ENCODE data around the gene PMEPA1.

PMEPA1 gene

DNA sequence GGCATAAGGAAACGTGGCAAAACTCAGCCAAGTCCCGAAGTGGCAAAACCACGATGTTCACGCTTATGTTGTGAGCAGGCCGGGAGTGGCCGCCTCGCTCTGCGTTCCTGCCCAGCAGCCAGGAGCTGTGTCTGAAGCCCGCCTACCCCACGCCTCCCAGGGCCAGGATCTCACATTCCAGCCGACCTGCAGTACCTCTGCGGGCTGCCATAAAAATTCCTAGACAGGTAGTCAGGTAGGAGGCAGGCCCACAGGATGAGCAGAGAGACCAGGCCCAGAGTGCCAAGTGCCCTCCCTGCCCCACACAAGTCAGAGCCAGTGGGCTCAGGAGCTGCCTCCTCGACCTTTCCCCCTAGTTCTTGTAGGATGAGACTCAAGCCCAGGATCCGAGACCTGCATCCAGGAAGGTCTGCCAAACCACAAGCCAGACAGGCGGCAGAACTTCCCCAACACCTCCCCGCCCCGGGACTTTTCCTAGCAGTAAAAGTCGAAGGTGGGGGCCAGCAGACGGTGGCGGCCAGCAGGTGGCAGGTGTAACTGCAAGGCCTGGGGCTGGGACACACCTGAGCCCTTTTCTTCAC lies 16.7 kb downstream of the PMEPA1 start:
- Histone ChIP-seq H3K4me1 (ENCODE audit: control insufficient read depth, insufficient read depth, low read length) (peaks cover 5% of the 10 kb centered on the region; the same call in 1 of the 2 replicates), H3K4me3 (ENCODE audit: low read depth, low read length) (no peak overlapping the region), H3K9me3 (ENCODE audit: control insufficient read depth, insufficient read depth, low read depth, low read length) (no peaks in the 10 kb centered on the region), H3K36me3 (ENCODE audit: control insufficient read depth in 2 of 2, insufficient read depth in 1 of 2, low read length in 2 of 2) (no peaks in the 10 kb centered on the region), H3K27ac (ENCODE audit: extremely low read depth, low read depth, low read length) (no peak overlapping the region)
- POLR2A ChIA-PET = interaction anchor here (0.6 to 2.3 kb wide), 3 partner anchors 10 to 17 kb away, joined by 3 to 7 read pairs (median 3); partner anchors contain the start of gene PMEPA1
- TF ChIP-seq SP2 (tag by site-specific recombination; IDR thresholded peaks at IDR 0.05) (no peak), EGR2 (tag by site-specific recombination; IDR thresholded peaks at IDR 0.05; ENCODE audit: low read depth) (peak; percentile 63)
- CTCF ChIA-PET = interaction anchor here (0.7 kb wide), 1 partner anchor 80 kb away, joined by 3 read pairs; no protein-coding TSS in a partner anchor

DNA sequence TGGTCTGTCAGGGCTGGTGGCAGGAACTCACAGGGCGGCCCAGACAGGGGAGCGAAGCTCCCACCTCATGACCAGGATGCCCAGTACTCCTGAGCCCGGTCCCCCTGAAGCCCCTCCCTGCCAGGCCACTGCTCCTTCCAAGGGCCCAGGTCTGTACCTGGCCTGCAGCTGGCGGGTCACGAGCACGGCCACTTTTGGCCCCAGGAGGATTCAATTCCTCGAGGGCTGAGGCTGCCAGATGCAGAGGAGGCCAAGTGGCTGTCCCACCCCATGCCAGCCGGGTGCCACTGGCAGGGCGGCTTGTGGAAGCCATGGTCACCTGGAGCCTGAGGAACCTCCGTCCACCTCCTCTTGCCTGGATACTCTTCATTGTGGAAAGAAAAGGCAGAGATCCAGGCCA lies 17.4 kb downstream of the PMEPA1 start:
- POLR2A ChIA-PET = interaction anchor here (2.3 kb wide), 1 partner anchor 18 kb away, joined by 7 read pairs; the partner anchor contains the start of gene PMEPA1
- Histone ChIP-seq H3K27ac (ENCODE audit: extremely low read depth, low read depth, low read length) (no peak overlapping the region), H3K9me3 (ENCODE audit: control insufficient read depth, insufficient read depth, low read depth, low read length) (no peaks in the 10 kb centered on the region), H3K4me1 (ENCODE audit: control insufficient read depth, insufficient read depth, low read length) (peaks cover 5% of the 10 kb centered on the region; the same call in 1 of the 2 replicates), H3K36me3 (ENCODE audit: control insufficient read depth in 2 of 2, insufficient read depth in 1 of 2, low read length in 2 of 2) (no peaks in the 10 kb centered on the region), H3K4me3 (ENCODE audit: low read depth, low read length) (no peak overlapping the region)
- CTCF ChIA-PET = interaction anchor here (0.6 kb wide), 1 partner anchor 39 kb away, joined by 3 read pairs; no protein-coding TSS in a partner anchor
- TF ChIP-seq ZNF266 (tag by site-specific recombination; IDR thresholded peaks at IDR 0.05; ENCODE audit: low read depth) (no peak), ZNF341 (tag by site-specific recombination; IDR thresholded peaks at IDR 0.05; ENCODE audit: low read depth) (no peak), ZNF133 (tag by site-specific recombination; IDR thresholded peaks at IDR 0.05) (no peak), ZNF785 (tag by site-specific recombination; IDR thresholded peaks at IDR 0.05) (no peak), GLIS2 (tag by site-specific recombination; IDR thresholded peaks at IDR 0.05) (no peak), ZNF426 (tag by site-specific recombination; IDR thresholded peaks at IDR 0.05) (no peak), MYNN (tag by site-specific recombination; IDR thresholded peaks at IDR 0.05; ENCODE audit: borderline replicate concordance) (no peak), ZNF555 (tag by site-specific recombination; conservative IDR thresholded peaks at IDR 0.05) (no peak), REPIN1 (tag by site-specific recombination; IDR thresholded peaks at IDR 0.05; ENCODE audit: low read depth) (no peak), ZNF610 (tag by site-specific recombination; IDR thresholded peaks at IDR 0.05; ENCODE audit: borderline replicate concordance) (no peak), ZNF623 (tag by site-specific recombination; IDR thresholded peaks at IDR 0.05) (no peak)
- TF ChIP-seq, protein P1, sequence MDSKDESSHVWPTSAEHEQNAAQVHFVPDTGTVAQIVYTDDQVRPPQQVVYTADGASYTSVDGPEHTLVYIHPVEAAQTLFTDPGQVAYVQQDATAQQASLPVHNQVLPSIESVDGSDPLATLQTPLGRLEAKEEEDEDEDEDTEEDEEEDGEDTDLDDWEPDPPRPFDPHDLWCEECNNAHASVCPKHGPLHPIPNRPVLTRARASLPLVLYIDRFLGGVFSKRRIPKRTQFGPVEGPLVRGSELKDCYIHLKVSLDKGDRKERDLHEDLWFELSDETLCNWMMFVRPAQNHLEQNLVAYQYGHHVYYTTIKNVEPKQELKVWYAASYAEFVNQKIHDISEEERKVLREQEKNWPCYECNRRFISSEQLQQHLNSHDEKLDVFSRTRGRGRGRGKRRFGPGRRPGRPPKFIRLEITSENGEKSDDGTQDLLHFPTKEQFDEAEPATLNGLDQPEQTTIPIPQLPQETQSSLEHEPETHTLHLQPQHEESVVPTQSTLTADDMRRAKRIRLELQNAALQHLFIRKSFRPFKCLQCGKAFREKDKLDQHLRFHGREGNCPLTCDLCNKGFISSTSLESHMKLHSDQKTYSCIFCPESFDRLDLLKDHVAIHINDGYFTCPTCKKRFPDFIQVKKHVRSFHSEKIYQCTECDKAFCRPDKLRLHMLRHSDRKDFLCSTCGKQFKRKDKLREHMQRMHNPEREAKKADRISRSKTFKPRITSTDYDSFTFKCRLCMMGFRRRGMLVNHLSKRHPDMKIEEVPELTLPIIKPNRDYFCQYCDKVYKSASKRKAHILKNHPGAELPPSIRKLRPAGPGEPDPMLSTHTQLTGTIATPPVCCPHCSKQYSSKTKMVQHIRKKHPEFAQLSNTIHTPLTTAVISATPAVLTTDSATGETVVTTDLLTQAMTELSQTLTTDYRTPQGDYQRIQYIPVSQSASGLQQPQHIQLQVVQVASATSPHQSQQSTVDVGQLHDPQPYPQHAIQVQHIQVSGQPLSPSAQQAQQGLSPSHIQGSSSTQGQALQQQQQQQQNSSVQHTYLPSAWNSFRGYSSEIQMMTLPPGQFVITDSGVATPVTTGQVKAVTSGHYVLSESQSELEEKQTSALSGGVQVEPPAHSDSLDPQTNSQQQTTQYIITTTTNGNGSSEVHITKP (tag by site-specific recombination; IDR thresholded peaks at IDR 0.05) = no peak
- TF ChIP-seq, protein P2, sequence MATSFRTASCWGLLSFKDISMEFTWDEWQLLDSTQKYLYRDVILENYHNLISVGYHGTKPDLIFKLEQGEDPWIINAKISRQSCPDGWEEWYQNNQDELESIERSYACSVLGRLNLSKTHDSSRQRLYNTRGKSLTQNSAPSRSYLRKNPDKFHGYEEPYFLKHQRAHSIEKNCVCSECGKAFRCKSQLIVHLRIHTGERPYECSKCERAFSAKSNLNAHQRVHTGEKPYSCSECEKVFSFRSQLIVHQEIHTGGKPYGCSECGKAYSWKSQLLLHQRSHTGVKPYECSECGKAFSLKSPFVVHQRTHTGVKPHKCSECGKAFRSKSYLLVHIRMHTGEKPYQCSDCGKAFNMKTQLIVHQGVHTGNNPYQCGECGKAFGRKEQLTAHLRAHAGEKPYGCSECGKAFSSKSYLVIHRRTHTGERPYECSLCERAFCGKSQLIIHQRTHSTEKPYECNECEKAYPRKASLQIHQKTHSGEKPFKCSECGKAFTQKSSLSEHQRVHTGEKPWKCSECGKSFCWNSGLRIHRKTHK (tag by site-specific recombination; IDR thresholded peaks at IDR 0.05) = no peak
- TF ChIP-seq, protein P3, sequence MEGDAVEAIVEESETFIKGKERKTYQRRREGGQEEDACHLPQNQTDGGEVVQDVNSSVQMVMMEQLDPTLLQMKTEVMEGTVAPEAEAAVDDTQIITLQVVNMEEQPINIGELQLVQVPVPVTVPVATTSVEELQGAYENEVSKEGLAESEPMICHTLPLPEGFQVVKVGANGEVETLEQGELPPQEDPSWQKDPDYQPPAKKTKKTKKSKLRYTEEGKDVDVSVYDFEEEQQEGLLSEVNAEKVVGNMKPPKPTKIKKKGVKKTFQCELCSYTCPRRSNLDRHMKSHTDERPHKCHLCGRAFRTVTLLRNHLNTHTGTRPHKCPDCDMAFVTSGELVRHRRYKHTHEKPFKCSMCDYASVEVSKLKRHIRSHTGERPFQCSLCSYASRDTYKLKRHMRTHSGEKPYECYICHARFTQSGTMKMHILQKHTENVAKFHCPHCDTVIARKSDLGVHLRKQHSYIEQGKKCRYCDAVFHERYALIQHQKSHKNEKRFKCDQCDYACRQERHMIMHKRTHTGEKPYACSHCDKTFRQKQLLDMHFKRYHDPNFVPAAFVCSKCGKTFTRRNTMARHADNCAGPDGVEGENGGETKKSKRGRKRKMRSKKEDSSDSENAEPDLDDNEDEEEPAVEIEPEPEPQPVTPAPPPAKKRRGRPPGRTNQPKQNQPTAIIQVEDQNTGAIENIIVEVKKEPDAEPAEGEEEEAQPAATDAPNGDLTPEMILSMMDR (tag by site-specific recombination; IDR thresholded peaks at IDR 0.05) = no peak
- TF ChIP-seq, protein P4, sequence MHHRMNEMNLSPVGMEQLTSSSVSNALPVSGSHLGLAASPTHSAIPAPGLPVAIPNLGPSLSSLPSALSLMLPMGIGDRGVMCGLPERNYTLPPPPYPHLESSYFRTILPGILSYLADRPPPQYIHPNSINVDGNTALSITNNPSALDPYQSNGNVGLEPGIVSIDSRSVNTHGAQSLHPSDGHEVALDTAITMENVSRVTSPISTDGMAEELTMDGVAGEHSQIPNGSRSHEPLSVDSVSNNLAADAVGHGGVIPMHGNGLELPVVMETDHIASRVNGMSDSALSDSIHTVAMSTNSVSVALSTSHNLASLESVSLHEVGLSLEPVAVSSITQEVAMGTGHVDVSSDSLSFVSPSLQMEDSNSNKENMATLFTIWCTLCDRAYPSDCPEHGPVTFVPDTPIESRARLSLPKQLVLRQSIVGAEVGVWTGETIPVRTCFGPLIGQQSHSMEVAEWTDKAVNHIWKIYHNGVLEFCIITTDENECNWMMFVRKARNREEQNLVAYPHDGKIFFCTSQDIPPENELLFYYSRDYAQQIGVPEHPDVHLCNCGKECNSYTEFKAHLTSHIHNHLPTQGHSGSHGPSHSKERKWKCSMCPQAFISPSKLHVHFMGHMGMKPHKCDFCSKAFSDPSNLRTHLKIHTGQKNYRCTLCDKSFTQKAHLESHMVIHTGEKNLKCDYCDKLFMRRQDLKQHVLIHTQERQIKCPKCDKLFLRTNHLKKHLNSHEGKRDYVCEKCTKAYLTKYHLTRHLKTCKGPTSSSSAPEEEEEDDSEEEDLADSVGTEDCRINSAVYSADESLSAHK (tag by site-specific recombination; IDR thresholded peaks at IDR 0.05) = no peak
- TF ChIP-seq, protein P5, sequence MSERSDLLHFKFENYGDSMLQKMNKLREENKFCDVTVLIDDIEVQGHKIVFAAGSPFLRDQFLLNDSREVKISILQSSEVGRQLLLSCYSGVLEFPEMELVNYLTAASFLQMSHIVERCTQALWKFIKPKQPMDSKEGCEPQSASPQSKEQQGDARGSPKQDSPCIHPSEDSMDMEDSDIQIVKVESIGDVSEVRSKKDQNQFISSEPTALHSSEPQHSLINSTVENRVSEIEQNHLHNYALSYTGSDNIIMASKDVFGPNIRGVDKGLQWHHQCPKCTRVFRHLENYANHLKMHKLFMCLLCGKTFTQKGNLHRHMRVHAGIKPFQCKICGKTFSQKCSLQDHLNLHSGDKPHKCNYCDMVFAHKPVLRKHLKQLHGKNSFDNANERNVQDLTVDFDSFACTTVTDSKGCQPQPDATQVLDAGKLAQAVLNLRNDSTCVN (tag by site-specific recombination; optimal IDR thresholded peaks at IDR 0.05) = no peak
- TF ChIP-seq, protein P6, sequence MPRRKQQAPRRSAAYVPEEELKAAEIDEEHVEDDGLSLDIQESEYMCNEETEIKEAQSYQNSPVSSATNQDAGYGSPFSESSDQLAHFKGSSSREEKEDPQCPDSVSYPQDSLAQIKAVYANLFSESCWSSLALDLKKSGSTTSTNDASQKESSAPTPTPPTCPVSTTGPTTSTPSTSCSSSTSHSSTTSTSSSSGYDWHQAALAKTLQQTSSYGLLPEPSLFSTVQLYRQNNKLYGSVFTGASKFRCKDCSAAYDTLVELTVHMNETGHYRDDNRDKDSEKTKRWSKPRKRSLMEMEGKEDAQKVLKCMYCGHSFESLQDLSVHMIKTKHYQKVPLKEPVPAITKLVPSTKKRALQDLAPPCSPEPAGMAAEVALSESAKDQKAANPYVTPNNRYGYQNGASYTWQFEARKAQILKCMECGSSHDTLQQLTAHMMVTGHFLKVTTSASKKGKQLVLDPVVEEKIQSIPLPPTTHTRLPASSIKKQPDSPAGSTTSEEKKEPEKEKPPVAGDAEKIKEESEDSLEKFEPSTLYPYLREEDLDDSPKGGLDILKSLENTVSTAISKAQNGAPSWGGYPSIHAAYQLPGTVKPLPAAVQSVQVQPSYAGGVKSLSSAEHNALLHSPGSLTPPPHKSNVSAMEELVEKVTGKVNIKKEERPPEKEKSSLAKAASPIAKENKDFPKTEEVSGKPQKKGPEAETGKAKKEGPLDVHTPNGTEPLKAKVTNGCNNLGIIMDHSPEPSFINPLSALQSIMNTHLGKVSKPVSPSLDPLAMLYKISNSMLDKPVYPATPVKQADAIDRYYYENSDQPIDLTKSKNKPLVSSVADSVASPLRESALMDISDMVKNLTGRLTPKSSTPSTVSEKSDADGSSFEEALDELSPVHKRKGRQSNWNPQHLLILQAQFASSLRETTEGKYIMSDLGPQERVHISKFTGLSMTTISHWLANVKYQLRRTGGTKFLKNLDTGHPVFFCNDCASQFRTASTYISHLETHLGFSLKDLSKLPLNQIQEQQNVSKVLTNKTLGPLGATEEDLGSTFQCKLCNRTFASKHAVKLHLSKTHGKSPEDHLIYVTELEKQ (tag by site-specific recombination; IDR thresholded peaks at IDR 0.05; ENCODE audit: borderline replicate concordance) = no peak
